ENCODE results near the gene HK1. TPM values are rescaled to one million over a fixed set of nuclear protein-coding genes. Genes with fewer than 3 reads are reported as not detected.
"Not testable (repeated sequence)": the region's sequence is repeated elsewhere in the genome, so short reads cannot be mapped to it uniquely, and the experiment has no call there.

The HK1 gene
- total and polyA plus RNA-seq, 3 experiments from 2014 or later, result 144 to 153 (median 151) TPM

DNA sequence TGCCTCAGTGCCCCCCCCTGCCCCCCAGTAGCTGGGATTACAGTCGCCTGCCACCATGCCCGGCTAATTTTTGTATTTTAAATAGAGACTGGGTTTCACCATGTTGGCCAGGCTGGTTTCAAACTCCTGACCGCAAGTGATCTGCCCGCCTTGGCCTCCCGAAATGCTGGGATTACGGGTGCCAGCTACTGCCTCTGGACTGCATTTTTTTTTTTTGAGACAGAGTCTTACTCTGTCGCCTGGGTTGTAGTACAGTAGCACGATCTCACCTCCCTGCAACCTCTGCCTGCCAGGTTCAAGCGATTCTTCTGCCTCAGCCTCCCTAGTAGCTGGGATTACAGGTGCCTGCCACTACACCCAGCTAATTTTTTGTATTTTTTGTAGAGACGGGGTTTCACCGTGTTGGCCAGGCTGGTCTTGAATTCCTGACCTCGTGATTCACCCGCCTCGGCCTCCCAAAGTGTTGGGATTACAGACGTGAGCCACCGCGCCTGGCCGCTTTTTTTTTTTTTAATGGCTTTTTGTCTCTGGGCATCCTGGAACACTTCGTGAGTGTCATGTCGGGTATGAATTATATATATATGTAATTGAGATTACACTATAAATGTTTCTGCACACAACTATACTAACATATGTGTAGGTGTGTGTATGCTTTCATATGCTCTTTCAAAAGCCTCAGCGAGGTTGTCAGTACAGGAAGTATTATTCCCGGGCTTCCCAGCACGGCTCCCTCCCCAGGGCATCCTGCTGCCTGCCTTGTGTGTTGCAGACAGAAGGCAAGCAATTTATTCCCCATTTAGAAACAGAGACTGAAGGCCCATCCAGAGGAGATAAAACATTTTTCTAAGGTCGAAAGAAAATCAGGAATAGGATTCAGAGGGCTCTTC, 47.6 kb downstream of the HK1 start:
- H3K9me3 Mint-ChIP-seq; H3K27me3 Mint-ChIP-seq; H3K9me3 ChIP-seq (ENCODE audit: low read length); H3K27me3 ChIP-seq (ENCODE audit: insufficient read depth, low read length, poor library complexity, severe bottlenecking); DNase-seq; H3K27ac ChIP-seq (ENCODE audit: low read depth, low read length); H3K4me3 ChIP-seq (ENCODE audit: low read length); H3K36me3 ChIP-seq (ENCODE audit: insufficient read depth, low read length): not testable (repeated sequence)
- POLR2A ChIA-PET, result interaction anchor here (0.6 kb wide), 1 partner anchor 17 kb away, joined by 4 read pairs; no protein-coding TSS in a partner anchor
- Mint-ChIP-seq H3K4me1 (peaks cover 65 to 83% (median 74%) of the 10 kb centered on the region in 3 donors), H3K4me3 (peak overlapping the region in 3 of 7 donors; percentile 2 to 59 (median 36)), H3K36me3 (peaks cover 0 to 10% (median 0%) of the 10 kb centered on the region in 3 donors), H3K27ac (peak overlapping the region in 7 of 8 donors; percentile 35 to 88 (median 66))
- CTCF ChIA-PET, result interaction anchor here (0.6 kb wide), 1 partner anchor 62 kb away, joined by 3 read pairs; no protein-coding TSS in a partner anchor
- peaks cover 55% of the 10 kb centered on the region for H3K4me1 ChIP-seq (ENCODE audit: insufficient read depth, low read length)

DNA sequence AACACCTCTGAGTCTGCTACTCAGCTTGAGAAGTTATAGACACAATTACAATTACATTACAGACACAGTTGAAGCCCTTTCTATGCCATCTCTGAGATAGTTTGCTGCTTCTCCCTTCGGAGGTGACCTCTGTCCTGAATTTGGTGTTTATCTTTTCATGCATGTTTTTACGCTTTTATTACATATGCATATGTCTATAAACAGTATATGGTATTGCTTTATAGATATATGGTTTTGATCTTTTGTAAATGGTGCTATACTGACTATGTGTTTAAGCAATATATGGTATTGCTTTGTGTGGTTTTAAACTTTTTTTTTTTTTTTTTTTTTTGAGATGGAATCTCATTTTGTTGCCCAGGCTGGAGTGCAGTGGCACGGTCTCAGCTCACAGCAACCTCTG, 48.4 kb downstream of the HK1 start:
- H3K4me3 ChIP-seq (ENCODE audit: low read length), result no peak overlapping the region
- H3K9me3 ChIP-seq (ENCODE audit: low read length), result no peaks in the 10 kb centered on the region
- peaks cover 0 to 13% (median 0%) of the 10 kb centered on the region in 3 donors for H3K36me3 Mint-ChIP-seq
- H3K27me3 Mint-ChIP-seq, result no peaks in the 10 kb centered on the region
- H3K4me3 Mint-ChIP-seq, result no peak overlapping the region
- H3K4me1 ChIP-seq (ENCODE audit: insufficient read depth, low read length), result peaks cover 50% of the 10 kb centered on the region
- H3K4me1 Mint-ChIP-seq, result peaks cover 57 to 75% (median 73%) of the 10 kb centered on the region in 3 donors
- no peaks in the 10 kb centered on the region for H3K9me3 Mint-ChIP-seq
- ChIA-PET POLR2A (interaction anchor here (1.2 kb wide), 1 partner anchor 8 kb away, joined by 5 read pairs; no protein-coding TSS in a partner anchor), CTCF (interaction anchor here (1.0 to 1.5 kb wide), 3 partner anchors 8 to 66 kb away, joined by 3 to 4 read pairs (median 3); no protein-coding TSS in a partner anchor)
- H3K27ac Mint-ChIP-seq, result peak overlapping the region in 5 of 8 donors; percentile 50 to 94 (median 66)
- no peak for DNase-seq
- no peak overlapping the region for H3K27ac ChIP-seq (ENCODE audit: low read depth, low read length)
- no peaks in the 10 kb centered on the region for H3K27me3 ChIP-seq (ENCODE audit: insufficient read depth, low read length, poor library complexity, severe bottlenecking)
- H3K36me3 ChIP-seq (ENCODE audit: insufficient read depth, low read length), result no peaks in the 10 kb centered on the region

DNA sequence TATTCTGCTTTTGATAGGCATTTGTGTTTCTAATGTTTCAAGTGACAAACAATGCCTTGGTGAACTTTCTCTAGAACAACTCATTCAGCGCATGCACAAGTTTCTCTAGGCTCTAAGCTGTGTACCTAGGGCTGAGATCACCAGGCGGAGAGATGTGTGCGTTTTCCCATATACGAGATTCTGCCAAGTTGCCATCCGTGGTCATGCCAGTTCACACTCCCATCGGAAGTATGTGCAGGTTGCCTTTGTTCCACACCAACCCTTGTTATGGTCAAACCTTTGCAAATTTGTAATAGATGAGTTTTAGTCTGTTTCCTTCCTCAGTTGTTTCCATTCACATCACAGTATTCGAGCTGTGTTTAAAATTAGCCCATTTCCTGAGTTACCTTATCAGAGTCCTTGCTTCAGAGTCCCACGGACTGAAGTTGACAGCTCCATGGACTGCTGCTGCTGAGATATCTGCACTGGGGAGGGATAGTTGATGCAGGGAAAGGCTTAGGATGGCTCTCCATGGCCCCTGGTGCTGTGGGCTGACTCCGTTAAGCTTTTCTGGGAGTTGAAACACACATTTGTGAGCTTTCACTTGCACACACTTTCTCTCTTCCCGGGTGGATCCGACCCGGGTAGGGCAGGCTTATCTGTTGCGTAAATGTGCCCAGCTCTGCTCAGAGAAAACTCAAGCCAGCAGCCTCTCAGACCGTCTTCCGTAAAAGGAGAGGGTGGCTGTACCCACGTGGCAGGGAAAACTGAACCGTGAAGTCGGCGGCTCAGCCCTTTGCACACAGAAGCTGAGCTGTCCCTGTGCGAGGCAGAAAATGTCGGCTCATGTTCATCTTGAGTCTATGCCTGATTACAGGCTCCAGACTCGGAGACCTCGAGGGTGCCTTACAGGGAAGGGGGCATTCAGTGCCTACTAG, 49.4 kb downstream of the HK1 start:
- Mint-ChIP-seq H3K4me3 (peak overlapping the region; percentile 34 to 84 (median 75)), H3K27me3 (no peaks in the 10 kb centered on the region), H3K27ac (peak overlapping the region; percentile 54 to 94 (median 86)), H3K4me1 (peaks cover 54 to 77% (median 76%) of the 10 kb centered on the region in 3 donors), H3K36me3 (peaks cover 0 to 18% (median 0%) of the 10 kb centered on the region in 3 donors), H3K9me3 (no peaks in the 10 kb centered on the region)
- CTCF ChIA-PET, result interaction anchor here (1.0 to 1.5 kb wide), 4 partner anchors 9 to 65 kb away, joined by 3 to 4 read pairs (median 4); no protein-coding TSS in a partner anchor
- POLR2A ChIA-PET, result interaction anchor here (0.6 to 1.2 kb wide), 2 partner anchors 8 to 9 kb away, joined by 3 to 5 read pairs; no protein-coding TSS in a partner anchor
- Histone ChIP-seq H3K27me3 (ENCODE audit: insufficient read depth, low read length, poor library complexity, severe bottlenecking) (no peaks in the 10 kb centered on the region), H3K4me1 (ENCODE audit: insufficient read depth, low read length) (peaks cover 56% of the 10 kb centered on the region), H3K9me3 (ENCODE audit: low read length) (no peaks in the 10 kb centered on the region), H3K27ac (ENCODE audit: low read depth, low read length) (no peak overlapping the region), H3K36me3 (ENCODE audit: insufficient read depth, low read length) (no peaks in the 10 kb centered on the region), H3K4me3 (ENCODE audit: low read length) (peak overlapping the region; percentile 22)
- DNase-seq, result peak in 2 of 5 donors; percentile 12 to 38

DNA sequence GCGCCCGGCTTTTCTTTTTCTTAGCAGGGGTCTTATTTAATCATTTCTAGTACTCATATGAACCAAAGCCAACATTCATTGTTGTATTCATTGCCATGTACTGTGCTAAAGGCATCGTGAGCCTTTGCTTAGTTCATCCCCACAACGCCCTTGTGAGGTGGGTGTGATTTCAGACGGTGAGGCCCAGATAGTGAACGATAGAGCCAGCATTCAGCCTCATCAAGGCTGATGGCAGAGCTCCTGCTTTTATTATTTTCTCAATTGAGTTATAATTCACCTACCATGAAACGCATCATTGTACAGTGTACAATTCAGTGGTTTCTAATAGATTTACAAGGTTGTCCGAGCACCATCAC, 50.1 kb downstream of the HK1 start:
- H3K9me3 Mint-ChIP-seq, result no peaks in the 10 kb centered on the region
- CTCF ChIA-PET, result interaction anchor here (1.1 kb wide), 1 partner anchor 20 kb away, joined by 4 read pairs; no protein-coding TSS in a partner anchor
- Histone ChIP-seq H3K4me1 (ENCODE audit: insufficient read depth, low read length) (peaks cover 61% of the 10 kb centered on the region), H3K36me3 (ENCODE audit: insufficient read depth, low read length) (no peaks in the 10 kb centered on the region), H3K9me3 (ENCODE audit: low read length) (no peaks in the 10 kb centered on the region), H3K27me3 (ENCODE audit: insufficient read depth, low read length, poor library complexity, severe bottlenecking) (no peaks in the 10 kb centered on the region), H3K4me3 (ENCODE audit: low read length) (no peak overlapping the region), H3K27ac (ENCODE audit: low read depth, low read length) (no peak overlapping the region)
- POLR2A ChIA-PET, result interaction anchor here (0.6 kb wide), 1 partner anchor 8 kb away, joined by 3 read pairs; no protein-coding TSS in a partner anchor
- peaks cover 0 to 20% (median 0%) of the 10 kb centered on the region in 3 donors for H3K36me3 Mint-ChIP-seq
- no peaks in the 10 kb centered on the region for H3K27me3 Mint-ChIP-seq
- H3K4me3 Mint-ChIP-seq, result peak overlapping the region; percentile 34 to 84 (median 75)
- peak overlapping the region; percentile 54 to 97 (median 88) for H3K27ac Mint-ChIP-seq
- DNase-seq, result no peak
- H3K4me1 Mint-ChIP-seq, result peaks cover 53 to 76% (median 76%) of the 10 kb centered on the region in 3 donors

- H3K27me3 Mint-ChIP-seq, CTCF ChIA-PET: not testable (repeated sequence)
Measured at GRCh38 chr10:69328888-69329287, 50.6 kb downstream of the HK1 start.

DNA sequence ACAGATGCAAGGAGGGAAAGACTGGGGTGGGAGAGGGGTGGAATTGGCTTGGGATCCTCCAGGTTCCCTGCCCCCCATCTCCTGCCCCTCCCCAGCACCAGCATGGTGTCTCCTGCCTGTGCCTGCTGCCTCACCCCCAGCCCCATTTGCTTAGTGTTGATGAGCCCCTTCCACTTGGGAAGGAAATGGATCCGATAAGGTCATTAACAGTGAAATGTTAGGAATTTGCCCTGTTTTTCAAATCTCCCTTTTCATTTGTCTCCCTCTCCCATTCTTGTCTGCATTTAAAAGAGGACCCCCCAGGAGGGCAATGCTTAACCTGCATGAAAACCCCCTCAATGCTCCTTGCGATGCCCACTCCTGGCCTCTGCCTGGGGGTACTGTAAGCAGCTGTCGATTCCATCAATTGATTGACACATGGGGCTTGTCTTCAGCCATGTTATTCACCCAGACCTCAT, 51.5 kb downstream of the HK1 start:
- H3K27ac ChIP-seq (ENCODE audit: low read depth, low read length), result no peak overlapping the region
- no peaks in the 10 kb centered on the region for H3K27me3 Mint-ChIP-seq
- CTCF ChIA-PET, result no interaction called here
- no peaks in the 10 kb centered on the region for H3K9me3 ChIP-seq (ENCODE audit: low read length)
- no peak overlapping the region for H3K4me3 Mint-ChIP-seq
- H3K4me1 Mint-ChIP-seq, result peaks cover 54 to 77% (median 71%) of the 10 kb centered on the region in 3 donors
- no peaks in the 10 kb centered on the region for H3K36me3 ChIP-seq (ENCODE audit: insufficient read depth, low read length)
- peaks cover 0 to 21% (median 0%) of the 10 kb centered on the region in 3 donors for H3K36me3 Mint-ChIP-seq
- POLR2A ChIA-PET, result no interaction called here
- H3K4me1 ChIP-seq (ENCODE audit: insufficient read depth, low read length), result peaks cover 66% of the 10 kb centered on the region
- H3K27me3 ChIP-seq (ENCODE audit: insufficient read depth, low read length, poor library complexity, severe bottlenecking), result no peaks in the 10 kb centered on the region
- DNase-seq, result no peak
- no peak overlapping the region for H3K4me3 ChIP-seq (ENCODE audit: low read length)
- H3K9me3 Mint-ChIP-seq, result no peaks in the 10 kb centered on the region
- peak overlapping the region in 6 of 8 donors; percentile 43 to 85 (median 70) for H3K27ac Mint-ChIP-seq

More at GRCh38 chr10:69328888-69329287, 50.6 kb downstream of the HK1 start:
- H3K27ac Mint-ChIP-seq, result peak overlapping the region in 6 of 8 donors; percentile 65 to 94 (median 88)
- H3K9me3 ChIP-seq (ENCODE audit: low read length); H3K27me3 ChIP-seq (ENCODE audit: insufficient read depth, low read length, poor library complexity, severe bottlenecking); DNase-seq; POLR2A ChIA-PET; H3K4me3 ChIP-seq (ENCODE audit: low read length); H3K9me3 Mint-ChIP-seq; H3K27ac ChIP-seq (ENCODE audit: low read depth, low read length); H3K36me3 ChIP-seq (ENCODE audit: insufficient read depth, low read length): not testable (repeated sequence)
- H3K4me1 ChIP-seq (ENCODE audit: insufficient read depth, low read length), result peaks cover 62% of the 10 kb centered on the region
- peak overlapping the region in 5 of 7 donors; percentile 23 to 84 (median 34) for H3K4me3 Mint-ChIP-seq
- peaks cover 0 to 20% (median 0%) of the 10 kb centered on the region in 3 donors for H3K36me3 Mint-ChIP-seq
- H3K4me1 Mint-ChIP-seq, result peaks cover 51 to 75% (median 71%) of the 10 kb centered on the region in 3 donors

DNA sequence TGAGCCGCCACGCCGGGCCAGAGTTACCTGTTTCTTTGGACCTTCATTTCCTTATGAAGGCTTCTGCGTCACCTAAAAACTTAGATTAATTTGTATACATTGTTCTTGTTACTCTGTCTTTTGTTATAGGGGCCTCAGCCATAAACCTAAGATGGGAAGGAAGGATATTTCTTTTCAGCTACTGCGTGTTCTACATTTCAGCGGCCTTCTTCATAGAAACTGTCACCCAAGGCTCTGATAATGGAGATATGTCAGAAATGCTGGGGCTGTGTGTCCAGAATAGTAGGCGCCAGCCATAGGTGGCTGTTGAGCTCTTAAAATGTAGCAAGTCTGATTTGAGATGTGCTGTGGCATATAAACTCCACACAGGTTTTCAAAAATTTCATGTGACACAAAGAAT, 52.9 kb downstream of the HK1 start:
- Histone ChIP-seq H3K4me3 (ENCODE audit: low read length) (no peak overlapping the region), H3K36me3 (ENCODE audit: insufficient read depth, low read length) (no peaks in the 10 kb centered on the region), H3K27ac (ENCODE audit: low read depth, low read length) (no peak overlapping the region), H3K27me3 (ENCODE audit: insufficient read depth, low read length, poor library complexity, severe bottlenecking) (no peaks in the 10 kb centered on the region), H3K9me3 (ENCODE audit: low read length) (no peaks in the 10 kb centered on the region), H3K4me1 (ENCODE audit: insufficient read depth, low read length) (peaks cover 75% of the 10 kb centered on the region)
- POLR2A ChIA-PET, result no interaction called here
- Mint-ChIP-seq H3K27ac (peak overlapping the region in 3 of 8 donors; percentile 21 to 32 (median 23)), H3K4me1 (peaks cover 61 to 86% (median 76%) of the 10 kb centered on the region in 3 donors), H3K9me3 (no peaks in the 10 kb centered on the region), H3K4me3 (no peak overlapping the region), H3K27me3 (no peaks in the 10 kb centered on the region), H3K36me3 (peaks cover 0 to 22% (median 0%) of the 10 kb centered on the region in 3 donors)
- DNase-seq, result no peak
- CTCF ChIA-PET, result no interaction called here
